ENCODE data around the gene DCAF10.

DCAF10 gene

GRCh38 chr9:37892063-37892462, 91.5 kb downstream of the DCAF10 start:
- no peak overlapping the region for H3K4me3 ChIP-seq (ENCODE audit: low read depth, low read length)
- TF ChIP-seq CTCF (IDR thresholded peaks at IDR 0.05; ENCODE audit: borderline replicate concordance, insufficient read depth, low read depth, low read length), result no peak

GRCh38 chr9:37897665-37898064, 97.1 kb downstream of the DCAF10 start:
- TF ChIP-seq CTCF (IDR thresholded peaks at IDR 0.05; ENCODE audit: borderline replicate concordance, insufficient read depth, low read depth, low read length), result no peak
- H3K4me3 ChIP-seq (ENCODE audit: low read depth, low read length), result no peak overlapping the region

- no peak overlapping the region for H3K4me3 ChIP-seq (ENCODE audit: low read depth, low read length)
- TF ChIP-seq CTCF (IDR thresholded peaks at IDR 0.05; ENCODE audit: borderline replicate concordance, insufficient read depth, low read depth, low read length), result no peak
These were observed 98.4 kb downstream of the DCAF10 start for GRCh38 chr9:37899041-37899440.

GRCh38 chr9:37902131-37902530, 101.5 kb downstream of the DCAF10 start:
- TF ChIP-seq CTCF (IDR thresholded peaks at IDR 0.05; ENCODE audit: borderline replicate concordance, insufficient read depth, low read depth, low read length), result no peak
- no peak overlapping the region for H3K4me3 ChIP-seq (ENCODE audit: low read depth, low read length)

- TF ChIP-seq CTCF (IDR thresholded peaks at IDR 0.05; ENCODE audit: borderline replicate concordance, insufficient read depth, low read depth, low read length), result no peak
- H3K4me3 ChIP-seq (ENCODE audit: low read depth, low read length), result peak overlapping the region; percentile 83
These were observed 102.4 kb downstream of the DCAF10 start for GRCh38 chr9:37902796-37903646.

- H3K4me3 ChIP-seq (ENCODE audit: low read depth, low read length), result peak within 1 kb of the TSS; percentile 83
- TF ChIP-seq CTCF (IDR thresholded peaks at IDR 0.05; ENCODE audit: borderline replicate concordance, insufficient read depth, low read depth, low read length), result peak; percentile 97
These were observed 103.2 kb downstream of the DCAF10 start, which contains the start of gene SLC25A51 for GRCh38 chr9:37903647-37904444. SLC25A51 (minus strand) TSS chr9:37904127; CDS start chr9:37888550, 15,577 bp downstream.
